HEK293T (cell line): ENCODE results near the gene ZNF750.

ENCODE experiments used
- BHLHE40 ChIP-seq: fragments of 450-650 bp; IDR thresholded peaks from 2 replicates; pipeline ENCODE4 v1.6.1; 2016; ENCODE audit warnings: mild to moderate bottlenecking, moderate library complexity, borderline replicate concordance
- FOXA1 ChIP-seq: fragments of 450-650 bp; IDR thresholded peaks from 2 replicates; pipeline ENCODE4 v1.6.1; 2016; ENCODE audit warnings: mild to moderate bottlenecking
- L3MBTL2 ChIP-seq: fragments of 450-650 bp; conservative IDR thresholded peaks from 2 replicates; pipeline ENCODE4 v1.6.1; 2016; ENCODE audit warnings: mild to moderate bottlenecking
- PKNOX1 ChIP-seq: fragments of 450-650 bp; IDR thresholded peaks from 2 replicates; pipeline ENCODE4 v1.6.1; 2016
- SP1 ChIP-seq: fragments of 450-650 bp; IDR thresholded peaks from 2 replicates; pipeline ENCODE4 v1.6.1; 2017
- TARDBP ChIP-seq: fragments of 450-650 bp; IDR thresholded peaks from 2 replicates; pipeline ENCODE4 v1.6.1; 2016

GRCh38 chr17:82874011-82874835 lies 34.4 kb upstream of the ZNF750 start:
- TF ChIP-seq TARDBP = no peak
- no peak for TF ChIP-seq BHLHE40
- no peak for TF ChIP-seq PKNOX1
- no peak for TF ChIP-seq FOXA1
- TF ChIP-seq SP1 = no peak
- TF ChIP-seq L3MBTL2 = no peak
